ENCODE data around the gene DNAJB13.
"Not testable (repeated sequence)": the region's sequence is repeated elsewhere in the genome, so short reads cannot be mapped to it uniquely, and the experiment has no call there.

DNAJB13 gene, protein sequence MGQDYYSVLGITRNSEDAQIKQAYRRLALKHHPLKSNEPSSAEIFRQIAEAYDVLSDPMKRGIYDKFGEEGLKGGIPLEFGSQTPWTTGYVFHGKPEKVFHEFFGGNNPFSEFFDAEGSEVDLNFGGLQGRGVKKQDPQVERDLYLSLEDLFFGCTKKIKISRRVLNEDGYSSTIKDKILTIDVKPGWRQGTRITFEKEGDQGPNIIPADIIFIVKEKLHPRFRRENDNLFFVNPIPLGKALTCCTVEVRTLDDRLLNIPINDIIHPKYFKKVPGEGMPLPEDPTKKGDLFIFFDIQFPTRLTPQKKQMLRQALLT

DNA sequence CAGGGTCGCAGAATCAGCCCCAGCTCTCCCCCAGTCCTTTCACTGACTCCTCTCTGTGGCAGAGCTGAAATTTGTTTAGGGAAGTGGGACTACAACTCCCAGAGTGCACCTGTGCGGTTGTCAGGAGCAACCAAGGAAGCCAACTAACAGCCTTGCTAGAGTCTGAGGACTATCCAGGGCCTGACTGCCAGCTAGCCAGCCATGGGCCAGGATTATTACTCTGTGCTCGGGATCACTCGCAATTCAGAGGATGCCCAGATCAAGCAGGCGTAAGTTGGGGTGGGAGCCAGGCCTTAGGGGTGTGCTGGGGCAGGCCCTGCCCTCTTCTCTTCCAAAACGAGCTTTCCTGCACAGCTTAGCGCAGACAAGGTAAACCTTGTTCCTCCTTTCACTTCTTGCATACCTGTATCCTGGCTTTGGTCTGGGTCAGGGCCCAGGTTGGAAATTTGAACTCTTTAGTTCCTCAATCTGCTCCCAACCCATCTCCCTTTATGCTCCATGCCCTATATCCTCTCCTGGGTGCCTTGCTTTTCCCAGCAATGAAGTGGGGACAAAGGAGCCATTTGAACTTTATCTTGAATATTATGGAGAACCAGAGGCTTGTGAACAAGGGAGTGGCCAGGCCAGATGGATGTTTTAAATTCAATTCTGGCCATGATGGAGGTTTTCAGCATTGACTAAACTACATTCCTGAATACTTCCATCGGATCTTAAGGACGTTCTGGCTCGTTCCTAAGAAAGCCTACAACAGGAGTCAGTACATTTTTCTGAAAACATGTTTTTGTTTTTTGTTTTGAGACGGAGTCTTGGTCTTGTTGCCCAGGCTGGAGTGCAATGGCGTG lies at the start of gene DNAJB13:
Gene DNAJB13 (plus strand): TSS at position 158 of the 842 bp plus-strand sequence. CDS start 44 bp downstream, at position 202.
- no peak for DNase-seq

DNA sequence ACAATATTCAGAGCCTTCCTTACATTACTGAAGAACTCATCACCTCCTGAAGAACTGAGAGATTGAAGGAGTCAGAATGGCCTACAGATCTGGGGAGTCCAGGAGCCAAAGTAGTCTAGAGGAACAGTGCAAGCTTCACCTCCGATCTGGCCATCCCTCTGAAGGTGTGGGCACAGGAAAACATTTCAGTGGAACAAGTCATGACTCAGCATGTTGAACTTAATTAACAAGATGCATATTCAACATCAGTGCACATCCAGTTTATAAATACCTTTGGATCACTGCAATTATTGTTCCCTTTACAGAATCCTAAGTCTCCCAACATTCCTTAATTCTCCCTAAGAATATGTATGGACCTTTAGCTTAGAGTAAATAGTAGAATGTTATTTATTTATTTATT lies 48.5 kb upstream of the DNAJB13 start:
- no peak for DNase-seq

DNA sequence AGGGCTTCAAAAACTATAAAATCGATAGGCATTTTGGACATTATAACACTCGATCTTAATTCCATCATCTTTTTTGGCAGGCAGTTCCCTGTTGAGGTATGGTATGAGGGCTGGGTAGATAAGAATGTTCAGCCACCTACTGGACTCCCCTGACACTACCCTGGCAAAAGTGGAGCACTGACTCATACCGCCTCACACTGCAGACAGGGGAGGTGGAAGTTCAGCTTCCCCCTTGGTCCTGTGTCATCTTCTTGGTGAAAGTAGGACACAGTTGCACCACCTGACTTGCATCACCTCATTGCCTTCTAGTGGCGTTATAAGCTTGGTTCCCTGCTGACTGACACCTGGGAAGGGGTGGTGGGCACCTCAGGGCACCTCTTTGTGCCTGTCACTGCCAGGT lies 43.6 kb upstream of the DNAJB13 start:
- no peak for DNase-seq

DNA sequence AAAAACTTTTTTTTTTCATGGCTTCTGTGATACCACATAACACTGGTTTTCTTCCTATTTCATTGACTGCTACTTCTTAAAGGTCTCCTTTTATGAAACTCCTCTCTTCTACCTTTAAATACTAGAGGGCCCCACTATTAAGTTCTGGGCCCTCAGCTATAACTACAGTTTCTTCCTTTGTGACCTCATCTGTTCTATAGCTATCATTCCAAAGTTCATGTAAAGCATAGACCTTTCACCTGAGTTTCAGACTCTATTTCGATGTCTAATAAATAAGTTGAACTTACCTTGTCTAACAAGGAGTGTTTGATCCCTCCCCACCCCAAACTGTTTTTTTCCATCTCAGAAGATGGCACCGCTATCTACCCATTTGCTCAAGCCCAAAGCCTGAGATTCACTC lies 38.8 kb upstream of the DNAJB13 start:
- DNase-seq = no peak

DNA sequence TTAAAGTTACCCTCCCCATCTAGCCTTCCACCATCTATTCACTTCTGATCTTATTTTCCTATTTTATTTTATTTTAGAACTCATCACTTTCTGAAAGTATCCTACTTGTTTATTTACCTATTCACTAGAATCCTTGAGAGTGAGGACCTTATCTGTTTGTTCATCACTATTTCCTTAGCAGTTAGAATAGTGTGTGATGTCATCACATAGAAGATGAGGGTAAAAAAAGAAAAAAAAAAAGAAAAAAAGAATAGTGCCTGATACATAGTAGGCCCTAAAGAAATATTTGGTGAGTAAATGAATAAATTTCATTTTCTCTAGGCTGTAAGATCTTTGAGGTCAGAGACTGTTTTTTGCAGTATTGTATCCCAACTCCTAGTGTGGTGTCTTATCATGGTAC lies 37.4 kb upstream of the DNAJB13 start:
- DNase-seq = no peak

DNA sequence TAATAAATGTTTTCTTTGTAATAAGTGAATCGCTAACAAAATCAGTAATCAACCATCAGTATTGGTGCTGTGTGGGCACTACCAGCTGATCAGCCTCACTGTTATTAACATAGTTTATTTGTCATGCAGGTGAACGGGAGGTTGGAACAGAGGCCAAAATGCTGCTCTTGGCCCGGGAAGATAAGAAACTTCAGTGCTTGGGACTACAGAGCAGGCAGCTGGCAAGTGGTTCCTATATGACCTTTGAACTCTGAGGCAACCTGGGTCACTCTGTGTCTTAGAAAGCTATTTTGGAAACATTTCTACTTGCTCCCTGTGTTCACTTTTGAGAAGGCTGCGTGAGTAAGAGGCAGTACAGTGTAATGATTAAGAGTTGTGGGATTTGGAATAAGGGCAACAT lies 36.5 kb upstream of the DNAJB13 start:
- DNase-seq = no peak

DNA sequence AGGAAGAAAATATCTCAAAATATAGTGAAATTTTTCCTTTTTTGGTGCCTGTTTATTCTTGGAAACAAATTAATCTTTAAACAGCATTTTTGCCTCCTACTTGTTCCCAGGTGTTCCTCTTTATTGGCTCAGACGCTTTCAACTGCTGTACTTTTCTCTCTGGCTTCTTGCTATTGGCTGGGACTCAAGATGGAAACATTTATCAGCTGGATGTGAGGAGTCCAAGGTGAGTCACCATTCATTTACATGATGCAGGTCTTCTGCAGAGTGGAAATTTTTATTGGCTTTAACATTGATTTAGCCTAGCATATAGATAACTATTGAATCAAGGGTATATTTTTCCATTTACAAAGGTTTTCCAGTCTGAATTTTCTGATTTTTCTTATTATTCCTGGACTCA lies 34.4 kb upstream of the DNAJB13 start:
- no peak for DNase-seq

DNA sequence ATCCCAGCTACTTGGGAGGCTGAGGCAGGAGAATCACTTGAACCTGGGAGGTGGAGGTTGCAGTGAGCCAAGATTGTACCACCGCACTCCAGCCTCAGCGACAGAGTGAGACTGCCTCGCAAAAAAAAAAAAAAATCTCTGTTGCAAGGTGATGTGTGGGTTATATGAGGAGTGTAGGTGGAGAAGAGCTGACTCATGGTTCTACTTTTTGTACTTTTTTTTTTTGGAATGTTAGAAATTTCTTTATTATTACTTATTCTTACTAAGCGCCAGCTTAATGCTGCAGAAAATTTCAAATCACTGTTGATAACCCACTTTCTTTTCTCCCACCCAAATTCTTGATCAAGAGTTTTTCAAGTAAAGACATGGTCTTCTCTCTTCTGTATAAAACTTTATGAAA lies 29.6 kb upstream of the DNAJB13 start:
- no peak for DNase-seq

DNA sequence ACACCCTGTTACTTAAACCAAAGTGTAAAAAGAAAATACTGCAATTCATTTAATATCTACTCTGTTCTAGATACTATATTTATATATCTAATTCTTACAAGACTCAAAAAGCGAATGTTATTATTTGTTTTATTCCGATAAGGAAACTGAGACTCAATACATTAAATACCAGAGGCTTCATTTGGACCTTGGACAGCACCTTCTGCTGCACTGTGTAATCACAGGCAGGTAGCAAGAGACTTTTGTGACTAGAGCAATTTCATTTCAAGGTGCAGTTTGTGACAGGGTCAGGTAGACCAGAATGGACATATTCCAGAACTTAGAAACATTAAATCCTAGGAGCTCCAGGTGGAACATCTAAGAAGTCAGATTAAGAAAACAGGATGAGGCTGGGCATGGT lies 21.4 kb upstream of the DNAJB13 start:
- no peak for DNase-seq

DNA sequence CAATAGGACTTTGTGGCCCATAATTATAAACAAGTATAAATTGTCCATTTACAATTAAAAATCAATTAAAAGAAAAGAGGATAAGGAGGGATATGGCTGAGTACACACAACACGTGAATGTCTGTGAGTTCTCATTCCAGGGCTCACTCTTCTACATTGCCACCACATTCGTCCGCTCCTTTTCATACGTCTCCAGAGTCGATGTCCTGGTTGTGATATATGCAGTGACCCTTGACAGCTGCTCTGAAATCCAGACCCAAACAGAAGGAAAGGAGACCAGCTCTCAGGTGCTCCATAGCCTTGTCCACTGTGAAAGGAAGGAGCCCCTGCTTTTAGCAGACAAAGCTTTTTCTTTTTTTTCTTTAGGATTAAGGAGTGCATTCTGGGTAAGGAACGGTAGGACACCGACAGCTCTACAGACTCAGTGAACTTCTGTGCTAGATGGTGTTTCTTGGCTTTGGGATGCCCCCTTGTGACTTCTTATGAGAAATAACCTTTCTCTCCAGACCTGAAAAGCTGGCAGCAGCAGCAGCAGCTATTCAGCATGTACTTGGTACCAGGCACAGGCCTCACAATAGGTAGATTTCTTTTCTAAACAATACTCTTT lies 19.7 kb upstream of the DNAJB13 start:
- DNase-seq = no peak

DNA sequence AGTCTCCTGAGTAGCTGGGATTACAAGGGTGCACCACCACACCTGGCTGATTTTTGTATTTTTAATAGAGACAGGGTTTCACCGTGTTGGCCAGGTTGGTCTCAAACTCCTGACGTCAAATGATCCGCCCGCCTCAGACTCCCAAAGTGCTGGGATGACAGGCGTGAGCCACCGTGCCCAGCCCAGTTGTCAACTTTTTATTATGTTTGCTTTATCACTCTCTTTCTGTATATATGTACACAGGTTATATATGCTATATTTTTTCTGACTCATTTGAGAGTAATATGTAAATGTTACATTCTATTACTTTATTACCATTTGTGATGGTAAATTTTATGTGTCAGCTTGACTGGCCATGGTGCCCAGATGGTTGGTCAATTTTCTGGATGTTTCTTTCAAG lies 18.9 kb upstream of the DNAJB13 start:
- DNase-seq = no peak

DNA sequence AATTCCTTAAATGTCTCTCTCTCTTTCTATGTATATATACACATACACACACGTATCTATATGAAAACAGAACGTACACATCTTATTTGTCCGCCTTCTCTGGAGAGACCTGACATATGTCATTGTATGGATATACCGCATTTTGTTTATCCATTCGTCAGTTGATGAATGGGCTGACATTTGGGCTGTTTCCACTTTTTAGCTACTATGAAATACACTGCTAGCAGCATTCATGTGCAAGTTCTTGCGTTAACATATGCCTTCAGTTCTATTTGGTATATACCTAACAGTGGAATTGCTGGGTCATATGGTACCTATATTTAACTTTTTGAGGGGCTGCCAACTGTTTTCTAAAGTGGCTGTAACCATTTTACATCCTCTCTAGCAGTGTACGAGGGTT lies 18.0 kb upstream of the DNAJB13 start:
- no peak for DNase-seq

DNA sequence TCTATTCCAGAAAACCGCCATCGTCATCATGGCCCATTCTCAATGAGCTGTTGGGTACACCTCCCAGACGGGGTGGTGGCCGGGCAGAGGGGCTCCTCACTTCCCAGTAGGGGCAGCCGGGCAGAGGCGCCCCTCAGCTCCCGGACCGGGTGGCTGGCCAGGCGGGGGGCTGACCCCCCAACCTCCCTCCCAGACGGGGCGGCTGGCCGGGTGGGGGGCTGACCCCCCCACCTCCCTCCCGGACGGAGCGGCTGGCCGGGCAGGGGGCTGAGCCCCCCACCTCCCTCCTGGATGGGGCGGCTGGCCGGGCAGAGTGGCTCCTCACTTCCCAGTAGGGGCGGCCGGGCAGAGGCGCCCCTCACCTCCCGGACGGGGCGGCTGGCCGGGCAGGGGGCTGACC lies 14.8 kb upstream of the DNAJB13 start:
- not testable (repeated sequence) for DNase-seq

DNA sequence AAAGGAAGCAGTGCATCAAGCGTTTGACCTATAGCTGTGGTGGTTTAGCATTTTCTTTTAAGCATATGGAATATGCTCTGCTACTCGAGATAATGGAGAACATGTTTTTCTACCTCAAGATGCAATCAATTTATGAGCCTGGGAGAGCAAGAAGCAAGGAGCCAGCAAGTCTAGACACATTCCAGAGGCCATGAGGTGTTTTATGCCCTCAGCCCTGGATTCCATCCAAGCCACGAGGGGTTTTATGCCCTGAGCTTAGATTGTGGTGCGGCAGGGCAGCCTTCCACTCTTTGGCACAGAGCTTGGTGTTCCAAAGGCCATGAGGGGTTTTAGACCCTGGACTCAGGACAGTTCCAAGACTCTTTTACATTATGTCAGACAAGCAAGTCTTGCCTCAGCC lies 11.7 kb upstream of the DNAJB13 start:
- DNase-seq = no peak

DNA sequence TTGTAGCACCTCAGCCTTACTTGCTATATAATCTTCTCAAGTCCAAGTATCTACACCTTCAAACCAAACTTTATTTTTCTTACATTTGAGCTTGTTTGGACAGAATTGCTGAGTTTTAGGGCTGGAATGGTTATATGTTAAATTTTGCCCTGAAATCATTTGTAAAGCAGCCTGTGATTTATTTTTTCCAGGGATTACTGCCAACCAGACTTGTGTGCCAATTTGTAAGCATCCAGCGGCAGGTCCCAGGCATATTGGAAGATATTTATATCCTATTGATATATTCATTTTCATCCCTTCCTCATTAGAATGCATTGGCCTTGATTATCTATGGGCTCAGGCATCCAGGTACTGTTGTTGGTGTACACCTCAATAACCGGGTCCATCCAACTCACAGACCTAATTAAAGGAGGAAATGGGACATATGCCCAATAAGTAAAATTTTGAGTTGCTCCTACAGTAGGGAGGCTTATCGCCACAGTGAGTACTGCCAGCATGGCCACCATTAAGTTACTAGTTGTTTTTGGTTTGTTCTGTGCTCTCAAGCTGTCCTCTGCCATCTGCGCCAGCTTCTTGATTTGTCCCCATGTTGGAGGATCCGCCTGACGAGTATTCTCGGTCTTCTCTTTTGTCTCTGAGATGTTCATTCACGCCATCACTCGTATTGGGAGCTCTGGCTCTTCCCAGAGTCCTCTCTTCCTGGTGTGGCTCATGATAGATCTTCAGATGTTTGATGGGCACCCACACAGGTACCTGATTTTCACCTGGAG lies 9.8 kb upstream of the DNAJB13 start:
- no peak for DNase-seq

DNA sequence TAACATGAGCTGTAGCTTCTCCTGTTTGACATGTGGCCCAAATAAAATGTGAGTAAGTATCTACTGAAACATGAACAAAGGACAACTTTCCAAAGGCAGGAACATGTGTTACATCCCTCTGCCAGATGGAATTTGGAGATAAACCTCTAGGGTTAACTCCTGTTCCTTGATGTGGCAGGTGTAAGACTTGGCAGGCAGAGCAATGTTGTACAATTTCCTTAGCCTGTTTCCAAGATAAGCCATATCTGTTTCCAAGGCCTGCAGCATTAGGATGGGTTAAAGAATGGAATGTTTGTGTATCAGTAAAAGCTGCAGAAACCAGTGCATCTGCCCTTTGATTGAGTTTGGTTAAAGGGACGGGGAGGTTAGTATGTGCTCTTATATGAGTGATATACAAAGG lies 8.8 kb upstream of the DNAJB13 start:
- no peak for DNase-seq

DNA sequence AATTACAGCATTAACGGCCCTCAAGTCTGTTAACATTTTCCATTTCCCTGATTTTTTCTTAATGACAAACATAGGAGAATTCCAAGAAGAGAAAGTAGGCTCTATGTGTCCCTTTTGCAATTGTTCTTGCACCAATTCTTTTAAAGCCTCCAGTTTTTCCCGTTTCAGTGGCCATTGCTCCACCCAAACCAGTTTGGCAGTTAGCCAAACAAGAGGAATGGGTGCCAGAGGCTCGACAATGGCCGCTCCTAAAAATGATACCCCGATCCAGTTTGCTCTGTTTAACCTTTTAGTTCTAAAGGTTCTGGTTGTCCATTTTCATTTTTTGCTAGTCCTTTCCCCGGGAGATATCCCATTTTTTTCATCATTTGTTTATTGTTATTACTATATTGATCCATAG lies 6.7 kb upstream of the DNAJB13 start:
- no peak for DNase-seq

DNA sequence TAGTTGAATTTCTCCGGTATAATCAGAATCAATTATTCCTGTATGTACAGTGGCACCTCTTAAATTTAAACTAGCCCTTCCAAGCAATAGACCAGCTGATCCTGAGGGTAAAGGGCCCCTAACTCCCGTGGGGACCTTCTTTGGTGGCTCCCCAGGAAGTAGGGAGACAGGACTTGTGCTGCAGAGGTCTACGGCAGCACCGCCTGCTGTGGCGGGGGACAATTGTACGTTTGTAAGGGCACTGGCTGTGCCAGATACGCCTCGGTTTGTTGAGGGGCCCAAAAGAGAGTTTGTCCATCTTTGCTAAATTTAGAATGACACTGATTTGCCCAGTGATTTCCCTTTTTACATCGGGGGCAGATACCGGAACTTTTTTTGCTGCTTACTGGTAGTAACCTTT lies 5.9 kb upstream of the DNAJB13 start:
- DNase-seq = no peak

DNA sequence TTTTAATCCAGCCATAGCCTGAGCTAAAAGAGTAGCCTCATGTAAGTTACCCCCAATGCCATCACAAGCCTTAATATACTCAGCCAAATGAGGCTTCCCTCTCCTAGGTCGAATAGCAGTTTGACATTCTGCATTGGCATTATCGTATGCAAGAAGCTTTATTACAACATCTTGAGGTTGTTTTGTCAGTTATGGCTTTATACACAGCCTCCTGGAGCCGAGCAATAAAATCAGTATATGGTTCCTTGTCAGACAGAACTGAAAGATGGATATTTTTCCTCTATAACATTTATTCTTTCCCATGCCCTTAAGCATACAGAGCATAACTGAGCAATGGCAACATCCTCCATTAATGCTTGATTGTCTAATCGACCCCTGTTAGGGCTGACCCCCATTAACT lies 5.4 kb upstream of the DNAJB13 start:
- no peak for DNase-seq

DNA sequence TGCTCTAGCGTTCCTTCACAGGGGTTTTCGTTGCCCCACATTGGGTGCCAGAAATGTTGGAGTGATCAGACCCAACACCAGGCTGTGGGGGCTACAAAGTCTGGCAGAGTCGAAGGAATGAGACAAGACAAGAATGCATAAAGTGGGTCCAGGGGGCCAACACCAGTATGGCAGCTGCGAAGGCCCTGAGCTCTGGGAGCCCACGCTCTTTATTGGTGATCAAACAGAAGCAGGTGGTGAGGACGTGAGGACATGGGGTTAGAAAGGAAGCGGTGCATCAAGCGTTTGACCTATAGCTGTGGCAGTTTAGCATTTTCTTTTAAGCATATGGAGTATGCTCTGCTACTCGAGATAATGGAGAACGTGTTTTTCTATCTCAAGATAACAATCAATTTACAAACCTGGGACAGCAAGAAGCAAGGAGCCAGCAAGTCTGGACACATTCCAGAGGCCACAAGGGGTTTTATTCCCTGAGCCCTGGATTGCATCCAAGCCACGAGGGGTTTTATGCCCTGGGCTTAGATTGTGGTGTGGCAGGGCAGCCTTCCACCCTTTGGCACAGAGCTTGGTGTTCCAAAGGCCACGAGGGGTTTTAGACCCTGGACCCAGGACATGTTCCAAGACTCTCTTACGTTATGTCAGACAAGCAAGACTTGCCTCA lies 3.9 kb upstream of the DNAJB13 start:
- no peak for DNase-seq

DNA sequence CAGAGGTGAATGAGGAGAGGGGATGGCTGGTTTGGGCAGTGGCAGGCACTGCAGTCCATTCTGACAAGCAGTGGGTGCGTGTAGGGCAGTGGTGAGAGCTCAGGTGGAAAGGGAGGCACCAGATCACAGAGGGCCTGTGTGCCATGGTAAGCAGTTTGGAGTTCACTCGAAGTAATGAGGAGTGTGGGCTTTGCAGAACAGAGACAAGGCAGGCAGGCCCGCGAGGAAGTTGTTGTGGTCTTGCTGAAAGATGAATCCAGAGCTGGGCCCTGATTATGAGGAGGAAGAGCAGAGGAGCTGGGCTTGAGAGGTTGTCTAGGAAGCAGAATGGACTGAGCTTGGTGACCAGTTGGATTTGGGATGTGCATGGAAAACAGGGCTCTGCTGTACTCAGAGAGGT lies 1.6 kb upstream of the DNAJB13 start:
- no peak for DNase-seq

DNA sequence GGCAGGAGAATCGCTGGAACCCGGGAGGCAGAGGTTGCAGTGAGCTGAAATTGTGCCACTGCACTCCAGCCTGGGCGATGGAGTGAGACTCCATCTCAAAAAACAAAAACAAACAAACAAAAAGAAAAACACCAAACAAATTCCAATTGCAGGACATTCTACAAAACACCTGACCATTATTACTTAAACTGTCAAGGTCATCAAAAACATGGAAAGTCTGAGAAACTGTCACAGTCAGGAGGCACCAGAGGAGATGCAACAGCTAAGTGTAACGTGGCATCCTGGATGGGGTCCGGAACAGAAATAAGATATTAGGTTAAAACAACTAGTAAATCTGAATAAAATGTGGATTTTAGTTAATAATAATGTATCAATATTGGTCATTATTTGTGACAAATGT lies 914 bp upstream of the DNAJB13 start:
- DNase-seq = no peak

DNA sequence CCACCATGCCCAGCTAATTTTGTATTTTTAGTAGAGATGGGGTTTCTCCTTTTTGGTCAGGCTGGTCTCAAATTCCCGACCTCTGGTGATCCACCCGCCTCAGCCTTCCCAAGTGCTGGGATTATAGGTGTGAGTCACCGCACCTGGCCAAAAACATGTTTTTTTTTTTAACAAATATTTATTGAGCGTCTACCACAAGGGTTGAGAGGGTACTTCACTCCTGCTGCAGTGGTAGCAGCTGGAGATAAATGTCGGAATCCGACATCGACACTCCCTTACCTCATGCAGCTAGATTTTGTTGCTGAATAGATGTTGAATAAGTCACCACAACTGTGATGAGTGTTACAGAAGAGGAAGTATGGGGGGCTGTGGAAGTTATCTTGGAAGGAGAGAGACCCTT lies 971 bp downstream of the DNAJB13 start:
- no peak for DNase-seq

All from activated gamma-delta T cell treated with Interleukin-2 at 50 U/mL for 16 hours (primary cell).